GM04504 (cell line): Measurements from ENCODE around the gene DYNC1I1.

Experiments used
- DNase-seq: peaks from one replicate; pipeline ENCODE4 v3.0.0-alpha.2; 2012; ENCODE audit warnings: low read depth

The DYNC1I1 gene

DNA sequence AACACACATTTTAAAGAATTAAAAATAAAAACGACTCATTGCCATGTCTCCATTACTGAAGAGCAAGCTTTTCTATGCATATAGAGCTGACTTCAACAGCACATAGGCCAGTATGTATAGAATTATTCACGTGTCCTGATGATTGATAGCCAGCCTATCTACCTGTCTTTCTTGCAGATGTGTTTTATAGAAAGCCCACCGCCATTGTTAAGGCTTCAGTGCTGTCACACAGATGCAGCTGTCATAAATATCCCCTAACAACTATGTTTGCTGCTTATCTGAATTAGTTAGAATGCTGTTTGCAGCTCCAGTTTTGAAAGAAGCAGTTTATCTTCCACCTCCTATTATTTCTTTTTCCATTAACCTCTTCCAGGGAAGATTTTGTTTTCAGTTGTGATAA, 313.6 kb downstream of the DYNC1I1 start:
- no peak for DNase-seq

DNA sequence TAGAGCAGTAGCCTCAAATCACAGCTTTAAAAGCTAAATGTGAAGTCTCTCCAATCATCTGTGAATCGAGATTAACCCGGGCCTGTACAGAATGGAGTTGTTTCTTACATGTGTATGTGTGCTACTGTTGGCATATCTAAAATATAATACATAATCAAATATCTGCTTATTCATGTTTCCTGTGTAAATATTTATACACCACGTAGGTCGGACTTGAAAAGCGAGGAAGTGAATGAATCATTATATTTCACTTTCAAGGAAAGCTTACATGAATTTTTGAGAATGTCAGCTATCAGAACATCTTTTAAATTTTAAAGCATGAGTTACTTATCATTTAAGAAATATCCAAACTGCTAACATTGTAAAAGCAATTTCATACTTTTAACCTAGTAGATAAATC, 316.2 kb downstream of the DYNC1I1 start:
- DNase-seq: no peak

DNA sequence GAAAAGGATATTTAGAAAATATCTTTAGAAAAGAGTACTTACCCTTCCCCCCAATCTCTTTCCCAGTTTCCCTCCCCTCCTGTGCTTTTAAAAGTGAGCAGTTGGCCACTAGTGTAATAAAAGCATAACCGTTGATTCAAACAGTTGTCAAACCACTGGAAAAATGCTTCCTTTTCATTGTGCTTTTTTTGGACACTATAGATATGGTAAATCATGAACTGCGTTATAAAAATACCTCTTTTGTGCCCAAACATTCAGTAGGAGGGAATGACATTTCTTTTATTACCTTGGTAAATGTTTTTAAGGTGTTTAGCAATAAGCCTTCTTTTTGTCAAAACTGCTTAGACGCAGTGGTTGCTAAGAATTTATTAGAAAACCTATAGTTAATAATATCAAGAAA, 317.2 kb downstream of the DYNC1I1 start:
- no peak for DNase-seq

DNA sequence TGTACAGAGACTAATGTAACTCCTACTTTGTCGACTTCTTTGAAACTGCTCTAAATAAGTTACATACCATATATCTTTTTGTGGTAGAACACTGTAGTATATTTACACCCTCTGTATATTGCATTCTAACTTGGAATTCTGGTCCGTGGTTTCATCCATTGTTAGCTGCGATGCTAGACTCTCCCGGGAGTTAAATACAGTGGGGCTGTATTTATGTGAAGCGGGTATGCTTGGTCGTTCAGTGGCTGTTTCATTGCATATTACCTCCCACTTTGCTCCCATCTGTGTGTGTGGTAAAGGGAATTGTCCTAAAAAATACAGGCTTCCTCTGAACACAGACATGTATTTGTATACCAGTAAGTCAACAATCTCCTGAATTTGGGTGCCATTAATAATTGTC, 318.4 kb downstream of the DYNC1I1 start:
- no peak for DNase-seq

DNA sequence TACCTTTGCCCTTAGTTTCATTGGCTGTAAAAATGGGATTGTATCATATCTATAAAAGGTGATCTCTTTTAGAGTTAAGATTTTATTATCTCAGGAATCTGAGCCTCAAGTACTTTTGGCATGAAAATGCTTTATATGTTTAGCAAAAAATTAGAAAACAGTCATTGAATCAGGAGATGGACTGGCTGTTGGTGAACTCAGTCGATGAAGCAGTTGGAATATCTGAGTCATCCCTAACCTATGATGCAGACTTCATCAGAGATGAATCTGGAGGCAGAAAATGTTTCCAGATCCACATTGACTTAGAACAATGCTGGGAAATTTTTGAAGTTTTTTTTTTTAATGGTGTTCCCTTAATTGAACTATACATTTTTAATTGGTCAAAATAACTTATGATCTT, 321.1 kb downstream of the DYNC1I1 start:
- peak; percentile 49 for DNase-seq

DNA sequence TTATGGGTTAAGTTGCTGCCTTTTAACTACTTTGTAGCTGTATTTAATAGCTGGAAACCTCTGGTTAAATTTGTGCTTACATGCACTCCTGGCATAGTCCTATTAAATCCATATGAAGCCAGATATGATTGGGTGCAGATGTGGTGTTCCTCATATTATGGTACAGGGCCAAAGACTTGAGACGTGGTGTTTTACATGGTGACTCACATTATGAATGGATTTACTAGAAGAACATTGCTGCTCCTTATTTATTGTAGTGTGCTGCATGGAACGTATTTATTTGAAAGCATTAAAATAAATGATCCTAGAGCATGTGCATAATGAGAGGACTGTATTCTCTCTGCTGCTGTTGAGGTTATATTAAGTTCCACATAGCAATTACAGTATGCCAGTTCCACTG, 325.5 kb downstream of the DYNC1I1 start:
- peak; percentile 42 for DNase-seq

DNA sequence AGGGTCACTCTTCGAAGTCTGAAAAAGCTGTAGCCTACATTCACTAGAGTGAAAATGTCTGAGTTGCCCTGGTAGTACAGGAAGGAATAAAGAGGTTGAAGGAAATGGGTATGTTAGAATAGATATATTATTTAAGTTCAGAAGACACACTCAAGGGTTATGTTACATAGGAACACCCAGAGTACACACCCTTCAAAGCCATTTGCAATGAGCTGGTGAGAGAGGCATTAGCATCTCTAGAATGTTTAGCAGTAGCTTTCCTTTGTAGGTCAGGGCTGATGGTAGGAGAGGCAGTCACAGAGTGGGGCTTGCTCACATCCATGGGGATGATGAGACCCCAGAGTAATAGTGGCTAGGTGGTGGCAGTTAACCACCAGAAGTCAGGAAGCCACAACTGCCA, 328.4 kb downstream of the DYNC1I1 start:
- no peak for DNase-seq

DNA sequence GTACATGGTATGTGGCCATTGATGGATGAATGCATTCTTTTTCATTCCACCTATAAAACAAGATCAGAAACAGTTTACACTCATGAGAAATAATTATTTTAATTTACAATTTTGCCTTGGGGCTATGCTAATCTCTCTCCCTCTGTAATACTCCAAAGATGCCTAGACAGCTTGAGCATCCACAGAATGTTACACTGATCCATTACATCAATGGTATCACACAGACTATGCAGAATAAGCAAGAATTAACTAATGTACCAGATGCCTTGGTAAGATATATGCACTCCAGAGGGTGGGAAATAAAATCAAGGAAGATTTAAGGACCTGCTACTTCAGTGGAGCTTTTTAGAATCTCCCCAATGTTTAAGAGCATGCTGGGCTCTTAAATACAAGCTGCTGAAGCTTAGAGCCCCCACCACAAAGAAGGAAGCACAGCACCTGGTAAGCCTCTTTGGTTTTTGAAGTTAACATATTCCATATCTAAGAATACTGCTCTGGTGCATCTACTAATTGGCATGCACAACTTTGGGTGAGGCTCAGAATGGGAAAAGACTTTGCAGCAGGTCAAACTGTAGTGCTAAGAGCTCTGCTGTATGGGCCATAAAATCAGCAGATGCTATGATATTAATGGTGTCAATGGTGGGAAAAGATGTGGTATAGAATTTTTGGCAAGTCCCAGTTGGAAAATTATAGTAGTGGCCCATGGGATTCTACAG, 329.9 kb downstream of the DYNC1I1 start:
- no peak for DNase-seq

DNA sequence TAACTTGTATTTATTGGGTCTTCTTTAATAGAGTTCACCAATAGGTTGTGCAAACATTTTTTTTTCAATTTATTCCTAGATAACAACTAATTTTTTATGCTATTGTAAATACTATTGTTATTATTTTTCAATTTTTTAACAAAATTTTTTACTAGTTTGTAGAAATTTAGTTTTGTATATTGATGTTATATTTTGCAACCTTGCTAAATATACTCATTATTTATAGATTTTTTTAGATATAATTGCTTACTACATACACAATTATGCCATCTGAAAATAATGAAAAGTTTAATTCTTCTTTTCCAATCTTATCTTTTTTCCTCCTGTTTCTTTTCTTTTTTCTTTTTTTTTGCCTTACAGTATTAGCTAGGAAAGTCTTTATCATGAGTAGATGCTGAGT, 332.6 kb downstream of the DYNC1I1 start:
- no peak for DNase-seq

DNA sequence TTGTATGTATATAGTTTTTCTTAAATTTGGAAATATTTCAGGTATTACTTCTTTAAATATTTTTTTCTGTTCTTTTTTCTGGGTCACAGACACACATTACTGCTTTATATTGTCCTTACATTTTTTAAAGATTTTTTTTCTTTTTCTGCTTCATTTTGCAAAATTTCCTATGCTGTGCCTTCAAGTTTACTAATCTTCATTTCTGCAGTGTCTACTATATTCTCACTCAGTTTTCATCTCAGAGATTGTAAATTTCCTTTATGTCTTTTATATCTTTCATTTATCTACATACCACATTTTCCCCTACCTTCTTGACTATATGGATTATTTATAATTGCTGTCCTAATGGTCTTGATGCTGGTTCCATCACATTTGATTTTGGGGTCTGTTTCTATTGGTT, 339.1 kb downstream of the DYNC1I1 start:
- no peak for DNase-seq

DNA sequence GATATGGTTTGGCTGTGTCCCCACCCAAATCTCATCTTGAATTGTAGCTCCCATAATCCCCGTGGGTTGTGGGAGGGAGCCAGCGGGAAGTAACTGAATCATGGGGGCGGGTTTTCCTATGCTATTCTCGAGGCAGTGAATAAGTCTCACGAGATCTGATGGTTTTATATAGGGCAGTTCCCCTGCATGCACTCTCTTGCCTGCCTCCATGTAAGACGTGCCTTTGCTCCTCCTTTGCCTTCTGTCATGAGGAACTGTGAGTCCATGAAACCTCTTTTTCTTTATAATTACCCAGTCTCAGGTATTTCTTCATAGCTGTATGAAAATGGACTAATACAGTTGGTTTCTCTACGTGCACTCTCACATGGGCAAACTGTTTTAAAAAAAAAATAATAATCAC, 341.8 kb downstream of the DYNC1I1 start:
- no peak for DNase-seq

DNA sequence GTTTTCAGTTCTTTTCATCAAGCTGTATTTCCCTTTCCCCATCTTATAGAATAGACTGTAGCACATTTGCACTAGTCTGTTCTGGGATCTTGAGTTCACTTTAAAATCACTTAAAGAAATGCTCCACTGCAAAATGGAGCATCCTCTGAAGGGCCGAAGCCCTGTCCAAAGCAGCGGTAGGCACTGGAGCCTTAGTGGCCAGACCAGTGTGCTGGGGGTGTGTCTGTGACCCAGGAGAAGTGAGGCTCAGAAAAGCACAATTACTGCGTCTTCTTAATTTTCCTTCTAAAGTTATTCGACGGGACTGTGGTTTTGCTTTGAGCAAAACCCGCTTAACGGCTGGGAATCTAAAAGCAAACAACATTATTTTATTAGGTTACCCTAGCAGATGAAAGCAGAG, 343.8 kb downstream of the DYNC1I1 start:
- DNase-seq: no peak

DNA sequence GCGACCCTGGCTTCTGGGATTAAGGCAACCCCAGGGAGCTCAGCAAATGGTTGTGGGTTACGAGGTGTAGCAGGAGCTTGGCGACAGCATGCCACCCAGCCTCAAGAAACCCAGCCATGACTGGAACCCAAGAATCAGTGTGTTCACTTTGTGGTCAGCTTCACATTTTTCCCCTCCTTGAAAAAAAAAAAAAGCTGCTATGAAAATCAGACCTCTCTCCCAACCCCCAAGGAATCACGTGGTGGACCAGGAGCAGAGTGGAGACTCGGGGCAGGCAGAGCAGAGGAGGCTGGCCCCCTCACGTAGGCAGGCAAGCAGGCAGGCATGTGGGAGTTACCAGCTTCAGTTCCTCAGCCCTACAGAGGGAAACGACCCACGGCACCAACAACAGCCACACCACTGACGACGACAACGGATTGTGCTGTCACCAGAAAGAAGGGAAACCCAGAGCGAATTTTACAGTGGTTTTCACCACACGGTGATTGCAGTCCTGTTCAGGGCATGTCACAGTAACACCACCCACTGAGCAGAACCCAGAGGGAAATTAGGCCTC, 346.2 kb downstream of the DYNC1I1 start:
- no peak for DNase-seq

DNA sequence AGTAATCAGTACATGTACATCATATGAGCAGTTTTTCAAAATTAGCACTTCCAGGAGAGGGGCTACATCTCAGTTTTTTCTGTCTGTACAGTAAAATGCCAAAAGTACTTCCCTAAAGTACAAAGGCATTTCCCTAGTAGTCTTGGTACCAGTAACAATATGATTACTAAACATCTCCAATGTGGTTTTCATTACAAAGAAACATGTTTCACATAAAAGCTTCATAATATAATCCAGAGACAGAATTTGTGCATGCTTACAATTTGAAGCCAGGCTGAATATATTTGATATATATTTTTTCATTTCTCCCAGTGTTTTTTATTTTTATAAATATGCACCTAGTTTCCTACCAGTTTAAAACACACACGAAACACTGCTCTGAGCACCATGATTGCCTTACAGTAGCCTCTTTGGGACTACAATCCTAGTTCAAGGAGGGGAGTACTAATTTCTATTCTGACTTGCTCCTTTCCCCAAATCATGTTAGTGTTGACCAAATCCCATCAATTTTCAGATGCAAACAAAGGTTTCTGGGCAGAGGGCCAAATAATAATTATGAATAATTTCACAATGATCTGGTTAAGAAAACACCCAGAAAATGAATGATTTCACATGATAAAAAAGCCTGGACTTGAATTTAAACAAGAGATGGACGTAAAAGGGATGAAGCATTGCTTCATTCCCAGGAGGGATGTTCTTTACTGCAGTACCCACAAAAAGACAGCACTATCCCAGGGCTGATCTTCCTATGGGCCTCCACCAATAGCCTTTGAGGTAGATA, 348.3 kb downstream of the DYNC1I1 start:
- DNase-seq: no peak

DNA sequence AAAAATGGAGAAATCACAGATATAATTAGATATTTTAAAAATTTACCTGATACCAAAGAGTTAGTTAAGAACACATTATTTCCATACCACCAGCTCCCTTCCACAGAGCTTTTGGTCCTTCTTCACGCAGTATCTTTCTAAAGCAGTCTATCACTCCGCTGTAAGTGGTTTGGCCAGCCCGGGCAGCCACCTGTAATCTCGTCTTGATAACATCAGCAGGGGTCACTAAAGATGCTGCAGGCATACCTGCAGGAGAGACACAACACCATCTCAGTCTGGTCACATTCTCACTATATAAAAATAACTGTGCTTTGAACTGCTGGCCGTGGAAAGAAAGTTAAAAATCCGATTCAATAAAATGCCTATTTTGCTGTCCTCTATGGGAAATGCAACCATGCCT, 349.4 kb downstream of the DYNC1I1 start:
- DNase-seq: no peak

DNA sequence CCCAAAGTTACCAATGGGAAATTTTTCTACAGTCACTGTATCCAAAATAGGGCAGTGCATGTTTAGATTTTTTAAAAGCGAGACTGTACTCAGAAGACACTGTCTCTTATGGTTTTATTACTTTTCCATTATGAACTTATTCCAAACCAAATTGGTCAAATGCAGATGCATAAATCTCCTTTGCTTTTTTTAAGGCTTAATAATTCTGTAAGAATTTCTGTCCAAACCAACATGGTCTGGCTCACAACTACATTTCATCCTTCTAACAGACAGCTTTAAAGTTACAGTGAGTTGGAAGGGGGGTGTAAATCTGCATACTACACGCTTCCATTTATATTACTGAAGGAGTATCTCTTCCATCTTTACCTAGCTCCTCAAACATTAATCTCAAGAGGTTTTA, 350.4 kb downstream of the DYNC1I1 start:
- DNase-seq: no peak

DNA sequence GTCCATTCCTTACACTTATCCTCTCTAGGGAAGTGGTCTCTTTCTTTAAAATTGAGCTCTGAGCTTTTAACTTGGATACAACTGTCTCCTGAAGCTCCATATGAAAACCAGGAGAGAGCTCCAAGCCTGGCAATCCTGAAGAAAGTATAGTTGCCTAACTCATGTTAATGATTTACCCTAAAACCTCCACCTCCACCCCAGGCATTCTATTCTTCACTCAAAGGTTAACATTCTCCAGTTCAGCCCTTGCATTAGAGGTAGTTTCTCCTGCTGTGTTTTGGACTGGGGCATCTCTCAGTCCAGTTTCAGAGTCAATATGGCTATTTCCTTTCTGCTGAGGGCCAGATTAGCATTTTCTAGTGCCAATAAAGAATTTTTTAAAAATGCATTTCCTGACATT, 354.0 kb downstream of the DYNC1I1 start:
- no peak for DNase-seq

DNA sequence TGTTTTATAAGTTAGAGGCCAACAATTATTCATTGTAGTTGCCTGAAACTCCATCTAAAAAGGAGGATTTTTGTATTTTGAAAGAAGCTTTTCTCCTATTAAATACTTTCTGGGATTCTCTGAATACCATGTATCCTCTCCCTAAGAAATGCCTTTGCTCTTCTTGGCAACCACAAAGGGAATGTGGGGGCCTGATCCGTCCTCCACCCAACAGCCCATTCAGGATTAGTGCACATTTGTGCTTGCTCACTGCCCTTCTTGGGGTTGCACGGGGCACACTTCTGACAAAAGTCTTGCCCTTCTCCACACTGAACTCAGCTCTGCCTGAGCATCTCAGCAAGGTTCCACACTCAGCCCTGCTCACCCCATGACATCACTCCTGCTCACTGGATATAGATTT, 355.4 kb downstream of the DYNC1I1 start:
- DNase-seq: no peak

DNA sequence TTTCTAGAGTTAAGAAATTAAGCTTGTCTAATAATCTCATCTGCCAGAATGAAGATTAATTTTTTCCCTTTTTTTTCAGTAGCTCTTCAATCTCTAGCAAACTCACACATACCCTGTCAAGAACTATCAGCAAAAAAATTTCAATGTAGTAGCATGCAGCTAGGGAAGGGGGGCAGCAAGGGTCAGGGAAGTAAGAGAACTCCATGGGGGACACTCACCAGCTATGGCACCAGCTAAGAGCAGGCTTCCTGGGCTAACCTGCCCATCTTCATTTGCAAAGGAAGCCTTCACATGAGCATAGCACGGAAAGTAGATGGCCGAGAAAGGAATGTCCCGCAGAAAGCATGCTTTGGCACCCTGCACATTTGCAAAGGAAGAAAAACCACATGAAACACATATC, 359.2 kb downstream of the DYNC1I1 start:
- no peak for DNase-seq

DNA sequence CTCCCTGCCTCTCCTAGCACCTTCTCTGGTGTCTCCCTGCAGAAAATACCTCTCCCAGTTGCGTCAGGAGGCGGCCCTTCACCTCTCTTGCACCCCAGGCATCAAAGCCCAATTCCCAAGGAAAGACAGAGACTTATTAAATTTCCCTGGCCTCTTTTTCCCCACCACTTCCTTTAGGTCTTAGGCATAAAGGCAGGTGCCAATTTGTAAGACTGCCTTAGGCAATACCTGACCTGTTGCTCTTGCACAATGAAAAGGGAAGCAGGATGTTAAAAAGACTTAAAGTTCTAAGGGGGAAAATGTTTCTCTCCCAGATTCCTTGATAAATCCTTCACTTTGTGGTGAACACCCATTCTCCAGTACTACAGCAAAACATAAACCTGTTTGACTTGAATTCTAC, 362.9 kb downstream of the DYNC1I1 start:
- DNase-seq: no peak

DNA sequence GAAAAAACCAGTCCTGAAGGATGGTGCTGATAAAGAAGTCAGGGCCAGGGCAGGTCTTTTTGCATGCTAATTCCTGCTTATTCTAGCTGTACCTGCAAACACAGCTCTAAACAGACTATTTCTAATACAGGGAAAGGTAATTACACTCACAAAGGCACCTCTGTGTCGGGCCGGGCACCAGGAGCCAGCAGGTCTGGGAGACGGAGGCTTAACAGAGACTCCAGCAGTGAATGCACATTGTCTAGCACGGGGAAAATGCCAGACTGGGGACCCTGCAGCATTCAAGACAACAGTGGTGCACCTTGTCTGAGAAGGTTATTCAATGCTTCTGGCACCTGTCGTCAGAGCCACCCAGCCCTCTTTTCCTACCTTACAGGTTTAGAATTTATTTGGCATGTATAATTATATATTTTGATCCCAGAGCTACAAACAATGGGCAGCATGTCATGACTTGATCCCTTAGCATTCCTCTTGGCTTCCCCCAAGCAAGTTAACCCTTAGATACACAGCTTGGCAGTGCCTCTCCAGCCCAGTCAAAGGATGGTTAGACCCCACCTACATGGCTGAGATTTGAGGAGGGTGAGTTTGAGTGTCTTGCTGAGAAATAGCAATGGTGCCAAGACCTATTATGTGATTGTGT, 364.4 kb downstream of the DYNC1I1 start:
- DNase-seq: no peak

DNA sequence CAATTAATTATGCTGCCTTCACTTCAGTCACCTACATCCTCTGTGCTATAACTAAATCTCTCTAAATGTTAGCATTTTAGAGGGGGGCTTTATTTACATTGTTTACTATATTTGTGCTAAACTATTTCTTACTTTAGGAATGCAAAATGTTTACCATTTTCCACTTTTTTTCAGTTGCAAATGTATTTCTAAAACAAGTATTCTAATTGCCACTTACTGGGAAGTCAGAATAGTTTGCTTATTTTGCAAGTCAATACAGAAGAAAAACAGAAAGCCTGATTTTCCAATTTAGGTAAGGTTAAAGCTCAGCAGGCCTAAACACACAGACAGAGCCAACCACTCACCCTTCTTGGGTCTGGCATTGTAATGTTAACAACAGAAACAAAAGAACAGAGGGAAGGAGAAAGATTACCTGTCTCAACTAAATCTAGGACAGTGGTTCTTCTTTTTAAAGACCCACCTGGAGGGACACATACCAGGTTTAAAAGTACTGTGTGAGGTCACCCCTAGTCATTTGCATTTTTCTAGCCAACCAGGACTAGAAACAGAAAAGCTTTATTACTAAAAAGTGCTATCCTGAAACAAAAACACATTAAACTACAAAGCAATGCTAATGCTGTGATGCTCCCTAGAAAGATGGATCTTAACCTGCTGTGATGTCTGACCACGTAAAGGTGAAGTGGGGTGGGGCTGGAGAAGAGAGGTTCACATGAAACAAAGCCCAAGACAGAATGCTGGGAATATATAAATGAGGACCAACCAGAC, 371.3 kb downstream of the DYNC1I1 start:
- DNase-seq: no peak

DNA sequence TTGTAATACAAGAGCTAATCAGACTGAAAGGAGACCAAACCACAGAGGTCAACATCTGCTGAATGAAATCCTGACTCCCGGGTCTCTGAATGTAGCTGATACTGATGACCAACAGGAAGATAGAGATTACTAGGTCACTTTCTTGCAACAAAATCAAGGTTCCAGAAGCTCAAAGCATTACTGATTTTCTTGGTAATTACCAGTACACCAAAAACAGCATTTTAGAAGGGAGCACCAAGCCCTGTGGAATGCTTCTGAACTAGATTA, 371.8 kb downstream of the DYNC1I1 start:
- no peak for DNase-seq
